IPS-18c (cell line): ENCODE results near the gene BCAR1.
A peak's percentile ranks its signal among the peaks of the same experiment; 100 is the strongest.
"Not testable (repeated sequence)": the region's sequence is repeated elsewhere in the genome, so short reads cannot be mapped to it uniquely, and the experiment has no call there.

ENCODE experiments used
- H3K4me3 ChIP-seq: 2 replicates; pipeline ENCODE4 v1.7.0; 2013; ENCODE audit warnings: low read depth, mild to moderate bottlenecking, low read length, moderate library complexity; ENCODE audit not compliant: insufficient read depth
- H3K9me3 ChIP-seq: one replicate; pipeline ENCODE4 v1.6.1; 2013; ENCODE audit warnings: mild to moderate bottlenecking, low read length, moderate library complexity; ENCODE audit not compliant: control insufficient read depth, insufficient read depth

Gene BCAR1

DNA sequence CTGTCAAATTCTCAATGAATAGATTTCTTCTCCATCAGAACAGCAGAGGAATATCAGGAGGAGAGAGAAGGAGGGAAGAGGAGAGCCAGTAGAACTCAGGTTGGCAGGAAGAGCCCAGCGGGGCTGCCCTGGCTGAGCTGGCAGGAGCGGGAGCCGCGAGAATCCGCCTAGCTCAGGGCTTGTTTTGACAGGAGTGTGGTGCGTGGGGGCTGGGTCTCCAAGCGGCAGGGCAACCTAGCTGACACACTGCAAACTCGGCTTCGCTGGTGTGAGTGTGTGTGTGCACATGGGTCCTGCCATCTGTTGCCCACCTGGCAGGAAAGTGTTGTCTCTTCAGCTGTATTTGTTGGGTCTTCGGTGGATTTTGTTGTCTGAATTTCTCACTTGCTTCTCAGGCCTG lies 27.9 kb upstream of the BCAR1 start:
- Histone ChIP-seq H3K9me3 (no peaks in the 10 kb centered on the region), H3K4me3 (no peak overlapping the region)

DNA sequence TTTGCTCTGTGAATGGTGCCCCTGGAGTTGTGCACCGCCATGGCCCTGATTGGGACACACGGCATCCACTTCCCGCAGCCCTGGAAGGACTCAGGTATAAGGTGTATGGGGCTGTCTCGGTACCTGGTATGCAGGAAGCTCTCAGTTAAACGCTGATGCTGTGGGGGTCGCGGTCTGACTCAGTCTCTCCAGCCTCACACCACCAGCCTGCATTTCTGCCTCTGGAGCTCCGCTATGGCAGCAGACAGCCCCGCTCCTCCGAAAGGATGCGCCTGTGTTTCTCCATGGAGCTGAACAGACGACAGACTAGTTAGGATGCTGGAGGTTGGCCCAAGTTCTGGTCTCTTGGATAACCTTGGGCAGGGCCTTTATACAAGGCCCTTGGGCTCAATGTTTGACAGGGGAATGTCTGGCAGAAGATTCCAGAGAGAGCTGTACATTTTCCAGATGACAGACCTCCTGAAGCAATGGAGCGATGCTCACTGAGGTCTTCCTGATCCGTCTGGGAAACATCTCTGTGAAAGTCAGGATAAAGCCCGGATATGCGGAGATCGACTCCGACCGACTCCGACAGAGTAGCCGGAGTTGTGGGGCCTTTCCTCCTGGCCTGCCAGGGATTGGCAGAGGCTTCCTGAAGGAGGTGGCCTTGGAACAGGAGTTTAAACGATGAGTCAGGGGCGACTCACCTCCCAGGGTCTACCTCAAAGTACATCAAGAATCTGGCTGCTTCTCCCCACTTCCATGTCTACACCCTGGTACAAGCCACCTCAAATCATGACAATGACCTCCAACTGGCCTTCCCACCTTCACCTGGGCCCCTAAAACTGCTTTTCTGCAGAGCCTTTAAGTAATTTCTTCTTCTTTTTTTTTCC lies 21.9 kb upstream of the BCAR1 start:
- H3K9me3 ChIP-seq, result no peaks in the 10 kb centered on the region
- no peak overlapping the region for H3K4me3 ChIP-seq

- not testable (repeated sequence) for H3K9me3 ChIP-seq, H3K4me3 ChIP-seq
Observed at GRCh38 chr16:75272629-75273028, 21.2 kb upstream of the BCAR1 start.

- Histone ChIP-seq H3K9me3 (no peaks in the 10 kb centered on the region), H3K4me3 (no peak overlapping the region)
Observed at GRCh38 chr16:75272097-75272551, 20.7 kb upstream of the BCAR1 start.

DNA sequence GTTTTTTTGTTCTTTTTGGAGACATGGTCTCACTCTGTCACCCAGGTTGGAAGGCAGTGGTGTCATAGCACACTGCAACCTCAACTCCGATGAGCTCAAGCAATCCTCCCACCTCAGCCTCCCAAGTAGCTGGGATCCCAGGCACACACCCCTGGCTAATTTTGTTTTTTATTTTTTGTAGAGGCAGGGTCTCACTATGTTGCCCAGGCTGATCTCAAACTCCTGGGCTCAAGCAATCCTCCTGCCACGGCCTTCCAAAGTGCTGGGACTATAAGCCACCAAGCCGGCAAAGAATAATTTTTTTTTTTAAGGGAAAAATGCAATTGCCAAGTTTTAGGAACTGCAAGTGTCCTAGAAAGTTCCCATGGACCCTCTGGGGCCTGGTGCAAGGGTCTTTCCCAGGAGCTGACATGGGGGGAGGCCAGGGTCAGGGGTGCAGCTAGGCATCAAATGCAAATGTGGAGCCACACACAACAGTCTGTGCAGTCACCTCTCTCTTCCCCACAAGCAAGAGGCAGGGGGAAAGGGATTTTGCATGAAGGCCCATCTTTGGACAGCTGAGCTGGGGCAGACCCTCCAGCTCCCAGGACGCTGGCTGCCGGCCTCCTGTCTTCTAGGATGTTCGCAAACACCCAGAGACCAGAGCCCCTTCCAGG lies 20.1 kb upstream of the BCAR1 start:
- Histone ChIP-seq H3K9me3 (no peaks in the 10 kb centered on the region), H3K4me3 (no peak overlapping the region)

DNA sequence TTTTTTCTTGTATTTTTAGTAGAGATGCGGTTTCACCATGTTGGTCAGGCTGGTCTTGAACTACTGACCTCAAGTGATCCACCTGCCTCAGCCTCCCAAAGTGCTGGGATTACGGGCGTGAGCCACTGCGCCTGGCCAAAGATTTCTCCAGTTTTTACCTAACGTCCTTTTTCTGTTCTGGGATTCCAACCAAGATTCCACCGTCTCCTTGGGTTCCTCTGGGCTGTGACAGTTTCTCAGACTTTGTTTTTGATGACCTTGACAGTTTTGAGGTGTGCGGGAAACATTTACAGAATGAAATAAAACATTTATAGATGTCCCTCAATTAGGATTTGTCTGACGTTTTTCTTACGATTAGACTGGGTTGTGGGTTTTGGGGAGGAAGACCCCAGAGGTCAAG lies 17.9 kb upstream of the BCAR1 start:
- H3K4me3 ChIP-seq, H3K9me3 ChIP-seq: not testable (repeated sequence)

DNA sequence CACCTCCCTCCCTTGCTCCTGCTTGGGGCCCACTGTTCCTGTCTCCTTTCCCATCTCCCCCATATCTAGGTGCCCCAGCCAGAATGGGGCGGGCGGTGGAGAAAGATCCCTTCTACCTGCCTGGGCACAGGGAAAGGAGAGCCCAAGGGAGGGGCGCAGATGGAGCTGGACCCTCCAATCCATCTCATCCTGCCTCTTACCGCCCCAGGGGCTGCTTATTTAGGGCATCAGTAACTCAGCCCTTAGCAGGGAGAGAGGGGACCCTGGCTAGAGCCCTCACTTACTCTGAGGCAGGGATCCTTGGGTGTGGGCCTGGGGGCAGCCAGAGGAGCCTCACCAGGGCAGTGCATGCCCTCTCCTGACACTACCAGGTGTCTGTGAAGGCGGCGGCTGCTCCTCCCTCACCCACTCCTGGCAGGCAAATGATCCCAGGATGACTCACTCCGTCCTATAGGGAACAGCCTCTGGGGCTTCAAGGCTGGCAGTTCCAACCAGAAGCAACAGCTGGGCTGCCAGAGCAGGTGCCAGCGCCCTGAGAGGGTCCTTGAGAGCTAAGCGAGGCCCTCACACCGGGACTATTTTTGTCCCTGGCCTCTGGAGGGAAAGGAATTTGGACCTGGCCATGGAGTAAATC lies 16.3 kb upstream of the BCAR1 start:
- Histone ChIP-seq H3K4me3 (no peak overlapping the region), H3K9me3 (no peaks in the 10 kb centered on the region)

GRCh38 chr16:75266738-75267630 lies 15.6 kb upstream of the BCAR1 start:
- Histone ChIP-seq H3K9me3 (no peaks in the 10 kb centered on the region), H3K4me3 (no peak overlapping the region)

- Histone ChIP-seq H3K9me3 (no peaks in the 10 kb centered on the region), H3K4me3 (peak overlapping the region; percentile 92)
Observed at GRCh38 chr16:75265911-75266701, 14.7 kb upstream of the BCAR1 start.

DNA sequence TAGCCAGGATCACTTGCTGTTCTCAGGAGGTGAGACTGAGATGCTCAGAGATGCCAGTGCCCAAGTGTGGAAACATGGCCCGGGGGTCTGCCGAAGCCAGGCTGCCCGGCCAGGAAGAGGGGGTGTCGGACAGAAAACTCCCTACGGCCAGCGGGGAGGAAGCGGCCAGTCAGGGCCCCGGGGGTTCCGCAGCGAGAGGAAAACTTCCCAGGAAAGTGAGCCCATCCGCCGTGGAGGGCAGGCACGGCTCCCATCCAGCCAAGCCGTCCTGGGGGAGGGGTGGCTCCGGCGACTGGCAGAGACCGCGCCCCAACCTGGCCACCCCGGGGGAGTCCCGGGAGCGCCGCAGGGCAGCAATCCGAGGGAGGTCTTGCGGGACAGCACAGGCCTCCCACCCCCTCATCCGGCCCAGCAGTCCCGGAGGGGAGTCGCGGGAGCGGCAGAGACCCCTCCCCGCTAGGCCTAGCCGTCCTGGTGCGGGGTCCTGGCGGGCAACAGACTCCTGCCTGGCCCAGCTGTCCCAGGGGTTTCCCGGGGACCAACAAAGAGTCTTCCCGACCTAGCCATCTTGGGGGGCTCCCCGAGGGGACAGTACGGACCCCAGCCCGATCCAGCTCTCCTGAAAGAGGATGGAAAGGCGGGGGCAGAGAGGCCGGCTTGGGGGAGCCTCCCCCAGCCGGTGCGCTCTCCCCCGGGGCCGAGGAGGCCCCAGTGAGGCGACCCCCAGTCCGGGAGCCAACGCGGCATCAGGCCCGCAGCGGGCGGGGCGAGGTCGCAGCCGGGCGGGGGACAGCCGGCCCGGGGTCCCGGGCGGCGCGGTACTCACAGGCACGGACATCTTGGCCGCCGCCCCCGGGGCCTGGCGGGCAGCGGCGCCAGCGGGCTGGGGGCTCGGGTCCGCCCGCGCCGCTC lies 13.8 kb upstream of the BCAR1 start:
- no peaks in the 10 kb centered on the region for H3K9me3 ChIP-seq
- H3K4me3 ChIP-seq, result peak overlapping the region; percentile 92

DNA sequence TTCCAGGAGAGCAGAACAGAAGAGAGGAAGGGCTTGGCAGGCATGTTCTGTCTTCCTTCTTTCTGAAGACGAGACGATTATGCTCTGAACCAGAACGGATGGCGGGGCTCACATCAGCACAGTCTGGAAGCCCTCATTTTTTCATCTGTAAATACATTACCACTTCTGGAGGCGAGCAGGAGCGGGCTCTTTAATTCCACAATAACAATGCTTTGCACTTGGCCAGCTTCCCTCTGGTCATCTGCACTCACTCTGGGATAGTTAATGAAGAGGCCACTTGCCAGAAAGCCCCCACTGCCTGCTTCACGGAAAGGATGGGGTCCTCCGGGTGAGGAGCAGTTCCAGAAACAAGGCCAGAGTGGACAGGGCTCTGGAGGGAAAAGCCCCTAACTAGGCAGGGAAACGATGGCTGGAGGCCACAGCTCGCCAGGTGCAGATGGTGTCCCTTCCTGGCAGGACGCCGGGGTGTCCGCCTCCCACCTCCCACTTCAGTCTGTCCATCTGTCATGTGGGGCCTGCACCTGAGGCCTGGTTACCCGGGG lies 13.1 kb upstream of the BCAR1 start:
- peak overlapping the region; percentile 92 for H3K4me3 ChIP-seq
- no peaks in the 10 kb centered on the region for H3K9me3 ChIP-seq

DNA sequence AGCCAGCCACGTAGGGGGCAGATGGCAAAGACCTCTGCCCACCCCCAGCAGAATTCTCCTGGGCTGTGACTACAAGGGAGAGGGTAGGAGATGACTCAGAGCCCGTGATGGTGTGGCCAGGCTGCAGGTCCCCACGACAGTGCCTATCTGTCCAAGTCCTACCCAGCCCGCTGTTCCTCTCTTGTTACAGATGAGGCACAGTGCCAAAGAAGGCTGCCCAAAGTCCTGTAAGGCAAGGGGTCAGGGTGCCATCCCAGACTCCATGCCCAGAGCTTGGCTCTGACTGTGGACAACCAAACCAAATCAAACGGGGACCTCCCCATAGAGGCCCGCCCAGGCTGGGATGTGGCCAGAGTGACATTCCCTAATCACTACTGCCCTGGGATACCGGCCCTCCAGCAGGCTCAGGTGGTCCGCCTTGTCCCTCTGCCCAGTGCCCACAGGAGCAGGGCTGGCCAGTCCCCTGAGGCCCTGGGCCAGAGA lies 12.6 kb upstream of the BCAR1 start:
- H3K4me3 ChIP-seq, result no peak overlapping the region
- no peaks in the 10 kb centered on the region for H3K9me3 ChIP-seq

DNA sequence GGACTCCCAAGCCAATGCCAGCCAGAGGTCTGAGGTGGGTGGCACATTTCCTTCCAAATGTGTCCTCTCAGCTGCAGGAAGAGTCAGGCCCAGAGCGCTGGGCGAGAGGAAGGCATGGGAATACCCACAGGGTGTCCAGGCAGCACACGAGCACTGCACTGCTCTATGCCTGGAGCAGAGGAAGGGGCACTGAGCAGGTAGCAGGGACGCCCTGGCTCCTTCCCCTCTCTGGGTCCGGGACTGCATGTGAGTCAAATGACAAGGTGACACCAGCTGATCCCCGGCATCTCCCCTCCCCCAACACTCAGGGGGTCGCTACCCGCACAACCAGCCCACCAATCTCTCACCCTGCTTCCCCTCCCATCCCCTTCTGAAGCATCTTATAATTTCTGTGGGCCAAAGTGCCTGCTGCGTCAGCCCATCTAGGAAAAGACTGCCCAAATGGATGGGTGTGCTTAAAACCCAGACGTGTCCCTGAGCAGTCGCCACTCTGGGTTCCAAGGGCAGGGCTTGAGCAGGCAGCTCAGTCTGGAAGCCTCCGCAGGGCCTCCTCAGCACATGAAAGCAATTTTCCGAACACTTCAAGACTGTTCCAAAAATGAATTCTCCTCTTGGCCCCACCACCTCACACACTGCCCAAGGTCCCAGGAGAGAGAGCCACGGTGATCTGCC lies 12.0 kb upstream of the BCAR1 start:
- Histone ChIP-seq H3K9me3 (no peaks in the 10 kb centered on the region), H3K4me3 (no peak overlapping the region)

DNA sequence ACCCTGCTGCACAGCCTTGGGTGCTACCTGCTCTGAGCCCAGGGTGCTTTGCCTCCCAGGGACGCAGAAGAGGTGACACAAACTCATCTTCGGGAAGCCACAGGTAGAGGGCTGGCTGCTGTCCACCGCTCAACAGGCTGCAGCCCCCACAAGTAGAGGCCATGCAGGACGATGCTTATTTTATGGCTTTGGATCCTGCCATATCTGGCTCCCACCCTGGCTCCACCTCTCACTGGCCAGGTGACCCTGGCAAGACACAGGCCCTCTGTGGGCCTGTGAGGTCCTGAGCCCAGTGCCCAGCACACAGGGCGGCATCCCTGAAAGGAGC lies 11.3 kb upstream of the BCAR1 start:
- Histone ChIP-seq H3K9me3 (no peaks in the 10 kb centered on the region), H3K4me3 (no peak overlapping the region)
